Bone marrow (tissue), 2 donors: Measurements from ENCODE around the gene CROCC2.
"Not testable (repeated sequence)": the region's sequence is repeated elsewhere in the genome, so short reads cannot be mapped to it uniquely, and the experiment has no call there.

Experiments used
- DNase-seq, 2 donors: peaks; one replicate each; lab custom pipeline; 2025; lab: John Stamatoyannopoulos, UW

Gene CROCC2

GRCh38 chr2:240966906-240967680, 61.0 kb downstream of the CROCC2 start:
- DNase-seq: no peak

DNA sequence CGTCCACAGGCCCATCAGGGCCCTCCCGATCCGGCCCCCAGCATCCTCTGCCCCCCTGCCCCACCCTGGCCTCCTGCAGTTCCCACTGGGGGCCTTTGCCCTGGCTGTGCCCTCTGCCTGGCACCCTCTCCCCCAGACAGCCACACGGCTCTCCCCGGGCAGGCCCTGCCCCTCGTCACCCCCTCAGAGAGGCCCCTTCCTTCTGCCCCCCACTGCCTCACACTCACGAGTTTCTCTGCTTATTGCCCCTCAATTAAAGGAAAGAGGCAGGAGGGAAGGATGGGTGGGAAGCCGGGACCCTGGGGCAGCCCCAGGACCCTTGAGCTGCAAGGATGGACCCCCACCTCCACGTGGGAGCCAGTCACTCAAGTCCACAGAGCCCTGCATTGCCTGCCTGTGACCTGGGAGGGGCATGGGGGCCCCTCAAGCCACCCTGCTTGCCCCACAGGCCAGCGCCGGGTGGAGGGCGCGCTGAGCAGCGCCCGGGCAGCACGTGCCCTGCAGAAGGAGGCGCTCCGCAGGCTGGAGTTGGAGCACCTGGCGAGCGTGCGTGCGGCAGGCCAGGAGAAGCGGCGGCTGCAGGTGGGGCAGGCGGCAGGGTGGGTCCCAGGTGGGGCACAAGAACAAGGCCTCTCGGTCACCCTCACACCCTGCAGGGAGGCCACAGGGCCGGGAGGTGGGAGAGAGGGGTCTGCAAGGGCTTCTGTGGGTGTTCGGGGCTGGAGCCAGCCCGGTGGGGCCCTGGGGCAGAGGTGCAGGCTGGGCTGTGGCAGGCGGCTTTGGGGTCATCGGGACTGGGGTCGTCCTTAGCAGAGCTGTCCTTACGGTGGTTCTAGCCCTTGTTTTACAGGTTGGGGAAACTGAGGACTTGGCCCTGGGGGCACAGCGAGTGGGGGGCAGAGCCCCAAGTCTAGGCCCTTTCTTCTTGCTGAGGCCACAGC, 61.8 kb downstream of the CROCC2 start:
- no peak for DNase-seq

DNA sequence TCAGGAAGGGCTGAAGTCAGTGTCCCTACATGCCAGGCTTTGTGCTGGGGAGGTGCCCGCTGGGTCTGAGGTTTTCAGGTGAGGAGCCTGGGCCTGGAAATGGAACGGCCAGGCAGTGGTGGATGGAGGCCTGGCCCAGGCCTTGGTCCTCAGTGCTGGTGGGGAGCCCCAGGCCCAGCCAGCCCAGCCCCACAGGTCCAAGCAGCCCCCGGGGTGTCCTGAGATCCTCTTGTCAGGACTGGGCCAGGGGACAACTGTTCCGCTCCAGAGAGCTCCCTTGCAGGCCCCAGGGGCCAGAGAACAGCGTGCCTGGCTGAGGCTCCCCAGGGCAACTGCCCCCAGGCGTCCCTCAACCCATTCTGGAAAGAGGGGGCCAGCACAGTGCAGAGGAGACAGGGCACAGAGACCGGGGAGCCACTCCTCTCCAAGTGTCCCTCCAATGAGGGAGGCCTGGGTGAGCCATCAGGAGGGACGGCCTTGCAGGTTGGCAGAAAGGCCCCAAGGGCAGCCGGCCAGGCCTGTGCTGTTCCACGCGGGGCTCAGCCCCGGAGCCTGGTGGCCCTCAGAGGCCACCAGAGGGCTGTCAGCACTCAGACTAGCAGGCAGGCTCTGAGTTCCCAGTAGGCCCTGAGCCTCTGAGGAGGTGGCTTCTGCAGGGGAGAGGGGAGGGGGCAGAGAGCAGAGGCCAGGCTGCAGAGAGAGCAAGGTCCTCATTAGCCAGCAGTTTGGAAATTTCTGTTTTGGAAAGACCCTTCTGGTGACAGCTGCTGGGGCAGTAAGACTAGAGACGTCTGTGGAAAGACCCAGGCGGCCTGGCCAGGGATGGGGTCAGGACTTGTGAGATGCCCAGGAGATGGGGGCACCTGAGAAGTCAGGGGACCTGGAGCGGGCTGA, 62.8 kb downstream of the CROCC2 start:
- no peak for DNase-seq

GRCh38 chr2:240970104-240970503, 64.0 kb downstream of the CROCC2 start:
- no peak for DNase-seq

- DNase-seq: no peak
Measured at GRCh38 chr2:240970816-240971215, 64.7 kb downstream of the CROCC2 start.

- DNase-seq: no peak
Measured at GRCh38 chr2:240972201-240972600, 66.1 kb downstream of the CROCC2 start.

- DNase-seq: no peak
Measured at GRCh38 chr2:240972636-240973521, 66.7 kb downstream of the CROCC2 start.

GRCh38 chr2:240974771-240975572, 68.8 kb downstream of the CROCC2 start:
- no peak for DNase-seq

GRCh38 chr2:240975903-240976302, 69.8 kb downstream of the CROCC2 start:
- not testable (repeated sequence) for DNase-seq

DNA sequence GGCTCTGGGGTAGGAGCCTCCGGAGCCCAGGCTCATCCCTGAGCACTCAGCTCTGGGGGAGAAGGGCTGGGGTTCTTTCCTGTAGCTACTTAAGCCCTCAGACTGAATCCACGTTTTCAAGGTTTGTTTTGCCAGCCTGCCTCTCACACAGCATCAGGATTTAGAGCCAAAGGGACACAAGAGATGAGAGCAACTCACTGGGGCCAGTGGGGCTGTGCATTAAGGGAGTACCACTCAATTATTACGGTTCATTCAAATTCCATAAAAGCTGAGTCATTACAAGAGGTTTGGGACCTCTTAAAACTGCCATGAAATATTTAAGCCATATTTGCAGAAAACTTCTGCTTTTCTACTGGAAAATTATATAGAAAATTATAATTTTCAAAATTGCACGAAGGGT, 75.1 kb downstream of the CROCC2 start:
- no peak for DNase-seq

DNA sequence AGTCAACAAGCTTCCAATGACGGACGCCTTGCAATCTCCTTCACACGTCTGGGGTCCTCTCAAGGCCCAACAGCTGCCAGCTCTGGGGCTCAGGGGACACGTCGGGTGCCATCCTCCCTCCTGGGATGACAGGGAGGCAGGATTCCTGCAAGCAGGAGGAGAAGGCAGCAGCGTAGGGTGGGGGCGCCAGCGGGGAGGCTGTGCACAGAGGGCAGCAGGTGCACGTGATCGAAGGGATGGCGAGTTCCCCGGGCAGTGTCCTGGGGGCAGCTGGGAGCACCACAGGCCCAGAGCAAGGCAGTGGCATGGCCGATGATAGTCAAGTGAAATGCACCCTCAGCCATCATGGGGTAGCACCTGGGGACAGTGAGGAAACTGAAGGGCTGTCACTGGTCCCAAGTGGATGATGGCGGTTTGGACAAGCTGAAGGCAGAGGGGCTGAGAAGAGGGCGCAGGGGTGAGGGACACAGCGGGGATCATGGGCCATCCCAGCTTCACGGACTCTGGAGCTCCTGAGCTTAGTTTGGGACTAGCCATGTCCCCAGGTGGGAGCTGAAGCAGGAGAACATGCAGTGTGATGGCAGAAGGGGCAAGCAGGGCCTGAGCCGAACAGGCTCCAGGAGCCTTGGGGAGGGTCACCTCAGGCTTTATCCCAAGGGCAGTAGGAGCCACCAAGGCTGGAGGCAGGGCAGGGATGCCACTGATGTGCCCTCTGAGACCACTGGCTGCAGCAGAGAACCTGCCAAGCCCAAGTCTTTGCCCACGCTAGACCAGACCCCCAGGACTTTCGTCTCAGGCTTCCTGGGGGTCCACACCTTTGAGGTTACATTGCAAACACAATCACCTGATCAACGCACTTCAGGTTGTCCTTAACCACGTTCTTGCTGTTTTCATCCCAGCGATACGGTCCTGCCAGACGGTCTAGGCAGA, 76.0 kb downstream of the CROCC2 start:
- no peak for DNase-seq

DNA sequence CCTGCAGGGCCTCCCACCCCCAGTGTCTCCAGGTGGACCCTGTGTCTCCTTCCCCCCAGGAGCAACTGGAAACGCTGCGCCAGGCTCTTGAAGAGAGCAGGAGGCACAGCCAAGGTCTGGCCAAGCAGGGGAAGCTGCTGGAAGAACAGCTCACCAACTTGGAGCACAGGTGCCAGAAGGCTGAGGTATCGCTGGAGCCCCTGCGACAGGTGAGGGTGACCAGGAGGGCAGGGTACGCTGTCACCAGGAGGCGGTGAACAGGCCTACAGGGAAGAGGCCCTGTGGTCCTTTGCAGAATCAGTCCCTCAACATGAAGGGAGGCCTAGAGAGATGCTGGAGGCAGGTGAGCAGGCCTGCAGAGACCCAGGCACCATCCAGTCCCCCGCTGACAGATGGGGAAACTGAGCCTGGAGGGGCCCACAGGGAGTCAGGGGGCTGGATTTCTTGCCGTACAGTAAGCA, 76.7 kb downstream of the CROCC2 start:
- no peak for DNase-seq

GRCh38 chr2:240983361-240983995, 77.3 kb downstream of the CROCC2 start:
- DNase-seq: no peak

GRCh38 chr2:240983996-240984498, 77.9 kb downstream of the CROCC2 start:
- no peak for DNase-seq

GRCh38 chr2:240985881-240986786, 80.0 kb downstream of the CROCC2 start:
- DNase-seq: no peak

DNA sequence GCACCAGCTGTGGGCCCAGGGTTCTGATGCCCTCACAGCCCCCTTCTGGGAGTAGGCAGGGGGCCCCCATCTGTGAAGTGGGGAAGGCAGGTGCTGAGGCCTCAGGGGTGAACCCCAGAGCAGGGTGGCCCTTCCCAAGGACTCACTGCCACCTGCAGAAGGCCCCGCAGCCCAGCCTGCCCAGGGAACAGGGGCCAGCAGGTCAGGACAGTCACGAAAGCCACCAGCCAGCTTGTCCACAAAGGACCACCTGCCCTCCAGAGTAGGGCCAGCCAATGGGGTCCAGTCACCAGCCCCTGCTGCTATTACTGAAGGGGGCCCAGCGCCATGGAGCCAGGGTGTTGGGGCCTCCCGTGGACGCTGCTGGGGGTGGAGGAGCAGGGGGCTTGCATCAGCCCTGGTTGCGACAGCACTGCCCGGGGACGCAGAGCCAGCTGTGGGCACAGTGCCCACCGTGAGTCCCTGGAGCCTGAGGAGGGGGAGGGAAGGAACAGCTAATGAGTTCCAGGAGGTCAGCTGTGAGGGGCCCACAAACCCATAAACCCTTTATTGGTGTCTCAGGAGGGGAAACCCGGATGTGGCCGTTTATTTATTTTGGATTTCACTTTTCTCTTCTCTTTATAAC, 80.8 kb downstream of the CROCC2 start:
- no peak for DNase-seq

DNA sequence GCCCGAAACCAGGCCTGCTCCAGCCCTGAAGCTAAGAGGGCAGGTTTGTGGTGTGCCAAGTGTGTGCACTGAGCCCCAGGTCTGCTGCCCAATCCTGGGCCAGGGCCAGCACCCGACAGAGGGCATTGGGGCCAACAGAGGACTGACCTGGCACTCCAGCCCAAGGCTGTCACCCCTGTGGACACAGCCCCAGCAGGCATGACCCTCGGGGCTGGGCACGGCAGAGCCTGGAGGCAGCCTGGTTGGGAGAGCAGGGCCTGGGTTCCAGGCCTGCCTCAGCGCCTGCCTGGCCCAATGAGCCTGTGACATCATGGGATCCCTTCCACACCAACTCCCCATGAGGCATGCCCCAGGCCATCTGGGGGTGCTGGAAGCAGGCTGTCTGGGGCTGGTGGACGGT, 81.5 kb downstream of the CROCC2 start:
- no peak for DNase-seq
